Measurements from ENCODE around the gene PAK1IP1.
A peak's percentile ranks its signal among the peaks of the same experiment; 100 is the strongest.
"Not testable (repeated sequence)": the region's sequence is repeated elsewhere in the genome, so short reads cannot be mapped to it uniquely, and the experiment has no call there.

The PAK1IP1 gene

DNA sequence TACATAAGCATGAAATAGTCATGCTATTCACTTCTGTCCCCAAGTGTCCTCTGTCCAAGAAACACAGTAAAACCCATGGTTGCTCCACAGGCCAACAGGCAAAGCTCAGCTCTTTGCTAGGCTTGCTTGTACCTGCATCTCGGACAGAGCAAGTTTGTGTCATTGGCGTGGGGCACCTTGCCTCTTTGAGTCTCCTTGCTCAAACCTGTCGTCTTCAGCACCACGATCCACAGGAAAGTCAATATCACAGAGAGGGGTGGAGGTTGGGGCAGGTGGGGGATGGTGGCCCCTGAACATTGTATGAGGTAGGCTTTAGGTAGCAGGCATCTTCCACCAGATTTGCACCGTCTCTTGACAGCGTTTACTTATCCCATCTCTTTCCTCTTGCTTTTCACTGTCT, 48.7 kb downstream of the PAK1IP1 start:
- no peak for DNase-seq (ENCODE audit: low read depth)

DNA sequence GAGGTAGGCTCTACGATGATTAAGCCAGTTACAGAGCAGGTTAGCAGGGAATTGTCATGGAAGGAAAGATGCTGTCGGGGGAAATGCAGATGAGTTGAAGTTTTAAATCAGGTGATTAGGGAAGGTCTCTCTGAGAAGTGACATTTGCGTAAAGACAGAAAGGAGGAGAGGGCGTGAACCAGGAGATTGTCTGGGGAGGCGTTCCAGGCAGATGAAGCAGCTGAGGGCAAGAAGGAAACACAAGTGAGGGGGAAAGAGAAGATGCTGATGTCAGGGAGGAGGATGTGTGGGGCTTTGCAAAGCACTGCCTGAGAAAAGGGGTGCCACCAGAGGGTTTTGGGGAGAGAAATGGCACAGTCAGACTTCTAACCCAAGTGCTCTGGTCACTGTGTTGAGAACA, 50.3 kb downstream of the PAK1IP1 start:
- no peak for DNase-seq (ENCODE audit: low read depth)

DNA sequence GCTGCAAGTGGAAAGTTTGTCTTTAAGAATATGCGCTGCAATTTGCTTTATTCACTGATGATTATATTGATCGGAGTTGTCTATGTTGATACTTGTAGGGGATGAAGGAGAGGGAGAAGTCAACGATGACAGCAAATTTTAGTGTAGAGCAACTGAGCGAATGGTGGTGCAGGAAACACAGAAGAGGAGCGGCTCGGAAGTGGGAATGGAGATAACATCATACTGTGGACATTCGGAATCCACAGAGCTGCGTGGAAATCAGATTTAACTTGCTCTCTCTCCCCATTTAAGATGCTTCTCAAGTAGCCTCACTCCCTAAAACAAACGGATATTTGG, 52.1 kb downstream of the PAK1IP1 start:
- DNase-seq (ENCODE audit: low read depth): no peak

DNA sequence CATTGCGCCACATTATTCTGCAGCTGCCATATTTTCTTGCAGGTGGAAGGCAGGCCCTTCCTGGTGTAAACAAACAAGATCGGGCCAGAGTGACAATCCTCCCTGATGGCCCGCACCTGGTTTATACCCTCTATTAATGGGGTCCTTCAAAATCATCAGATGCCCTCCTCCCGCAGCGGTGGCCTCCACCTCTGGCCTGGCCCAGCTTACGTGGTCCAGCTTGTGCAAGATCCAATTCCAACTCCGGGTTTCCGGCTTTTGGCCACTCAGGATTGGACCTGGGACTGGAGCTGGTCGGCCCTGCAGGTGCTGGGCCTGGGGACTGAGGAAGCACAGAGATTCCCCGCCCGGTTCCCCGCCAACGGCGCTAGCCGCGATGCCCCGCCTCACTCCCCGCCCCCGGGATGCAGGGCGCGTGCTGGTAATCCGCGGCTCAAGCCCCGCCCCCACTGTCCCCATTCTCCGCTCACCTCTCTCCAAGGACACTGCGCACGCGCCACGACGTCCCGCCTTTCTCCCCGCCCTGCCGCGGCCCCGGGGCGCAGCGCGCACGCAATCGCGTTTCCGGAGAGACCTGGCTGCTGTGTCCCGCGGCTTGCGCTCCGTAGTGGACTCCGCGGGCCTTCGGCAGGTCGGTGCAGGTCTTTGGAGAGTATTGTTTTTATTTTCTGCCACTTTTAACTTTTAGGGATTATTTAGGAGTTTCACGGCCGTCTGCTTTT, 52.6 kb downstream of the PAK1IP1 start, which contains the start of gene TMEM14B:
Gene TMEM14B, plus strand, starts transcription at position 555 of the 722 bp plus-strand sequence. CDS start 1,441 bp downstream, outside the sequence.
- peak; percentile 92 for DNase-seq (ENCODE audit: low read depth)

DNA sequence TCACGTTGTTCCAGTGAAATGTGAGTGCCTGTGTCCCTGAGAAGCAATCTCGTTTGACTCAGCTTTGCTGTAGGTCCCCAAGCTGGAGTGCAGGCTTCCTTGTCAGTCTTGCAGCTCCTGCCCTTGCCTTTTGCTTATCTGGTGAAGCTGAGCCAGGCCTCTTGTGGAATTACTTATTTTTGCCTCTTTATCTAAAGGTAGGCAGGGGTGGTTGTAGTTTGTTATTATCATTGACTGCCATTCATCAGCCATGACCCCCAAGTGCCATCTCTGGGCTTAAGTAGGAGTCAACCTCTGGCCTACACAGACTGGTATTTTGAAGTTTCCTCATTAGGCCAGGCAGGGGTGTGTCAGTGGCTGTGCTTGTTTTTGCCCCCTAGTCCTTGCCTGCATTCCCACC, 55.0 kb downstream of the PAK1IP1 start:
- DNase-seq (ENCODE audit: low read depth): no peak

DNA sequence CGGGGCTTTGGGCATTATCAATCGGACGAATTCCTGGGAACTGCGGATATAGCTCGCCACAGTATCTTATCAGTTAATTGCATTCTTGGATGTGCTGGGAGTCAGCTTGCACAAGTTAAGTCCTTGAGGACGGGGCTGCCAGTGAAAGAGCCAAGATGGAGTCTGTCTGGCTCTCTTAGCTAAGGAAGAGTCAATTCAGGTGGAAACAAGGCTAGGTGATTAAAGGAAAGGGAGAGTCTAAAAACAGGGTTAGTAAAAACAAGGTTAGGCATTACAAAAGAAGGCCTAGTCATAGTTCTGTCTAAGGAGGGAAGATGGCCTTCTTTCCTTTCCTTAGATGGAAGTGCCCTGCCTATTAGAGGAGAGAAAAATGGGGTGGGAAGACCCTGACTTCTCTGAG, 55.8 kb downstream of the PAK1IP1 start:
- not testable (repeated sequence) for DNase-seq (ENCODE audit: low read depth)

DNA sequence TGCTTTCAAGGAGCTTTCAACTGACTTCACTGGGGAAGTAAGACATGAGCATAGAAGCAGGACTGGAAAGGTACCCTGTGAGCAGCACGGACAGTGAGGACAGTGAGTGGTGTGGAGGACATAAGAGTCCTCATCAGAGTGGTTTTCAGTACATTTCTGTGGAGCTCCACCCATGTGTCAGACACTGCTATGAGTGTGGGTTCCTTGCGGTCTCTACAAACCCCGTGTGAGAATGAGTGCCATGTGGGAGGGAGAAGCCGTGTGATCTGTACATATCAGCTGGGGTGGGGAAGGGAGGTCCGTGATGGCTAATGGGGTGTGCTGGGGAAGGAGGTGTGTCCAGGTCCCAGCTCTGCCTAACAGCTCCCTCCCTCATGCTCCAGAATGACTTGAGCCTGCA, 57.0 kb downstream of the PAK1IP1 start:
- DNase-seq (ENCODE audit: low read depth): not testable (repeated sequence)

DNA sequence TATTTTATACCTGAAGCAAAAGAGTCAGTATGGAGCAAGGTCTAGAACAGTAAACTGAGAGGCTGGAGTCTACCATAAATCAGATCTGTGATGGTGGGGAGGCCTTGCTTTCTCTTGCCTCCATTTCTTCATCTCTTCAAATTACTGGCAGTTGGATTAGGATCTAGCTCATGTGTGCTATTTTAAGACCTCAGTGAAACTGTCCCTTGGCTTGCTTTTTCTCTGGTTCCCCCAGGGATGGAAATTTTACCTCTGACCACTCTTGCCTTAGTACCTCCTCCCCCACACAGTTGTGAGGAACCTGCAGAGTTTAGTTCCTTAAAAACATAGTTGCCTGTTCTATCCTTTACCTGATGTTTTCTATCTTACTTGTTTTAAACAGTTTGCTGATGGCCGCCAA, 61.3 kb downstream of the PAK1IP1 start:
- no peak for DNase-seq (ENCODE audit: low read depth)

Measured in CMK (cell line).